SK-N-SH (cell line): ENCODE measurements around the gene SHKBP1. TPM values are rescaled to one million over a fixed set of nuclear protein-coding genes. Genes with fewer than 3 reads are reported as not detected.

Source experiments
- CTCF ChIA-PET: fragments of 300-600, 350-600 bp; formaldehyde crosslinking; extraction: SDS; loops from one replicate; lab custom pipeline; 2021; lab: Yijun Ruan, JAX
- POLR2A ChIA-PET: fragments of 350-600 bp; sonication (Branson Sonifier 250); formaldehyde crosslinking; extraction: SDS; loops from one replicate; lab custom pipeline; 2020; ENCODE audit warnings: antibody characterized with exemption, inconsistent platforms; lab: Yijun Ruan, JAX
- DNase-seq: peaks from one replicate; pipeline ENCODE4 v3.0.0; 2012
- H2AFZ ChIP-seq: fragments of 200-600 bp; sonication (generic); 2 replicates; pipeline ENCODE4 v1.8.1; 2016; ENCODE audit warnings: antibody characterized with exemption, mild to moderate bottlenecking, low read depth
- H3F3A ChIP-seq: fragments of 200-600 bp; sonication (generic); replicated peaks from 2 replicates; pipeline ENCODE3; 2016; ENCODE audit warnings: antibody characterized with exemption, mild to moderate bottlenecking; ENCODE audit not compliant: insufficient read depth
- H3K27ac ChIP-seq, 2 experiments: fragments of 200-500 bp in 1 of 2; fragments of 200-600 bp in 1 of 2; sonication (Bioruptor generic) in 1 of 2; sonication (generic), shearing (Covaris generic) in 1 of 2; 2 replicates each; pipeline versions ENCODE4 v1.5.1 to v1.6.1; 2014 to 2016; ENCODE audit warnings: low read depth in 2 of 2, inconsistent platforms in 1 of 2, low read length in 1 of 2, mild to moderate bottlenecking in 1 of 2, mixed read lengths in 1 of 2
- H3K27me3 ChIP-seq: fragments of 200-600 bp; sonication (generic), shearing (Covaris generic); 2 replicates; pipeline ENCODE4 v1.6.1; 2016; ENCODE audit warnings: mixed run types; ENCODE audit not compliant: insufficient read depth
- H3K36me3 ChIP-seq, 2 experiments: fragments of 200-500 bp in 1 of 2; fragments of 200-600 bp in 1 of 2; sonication (Bioruptor generic) in 1 of 2; sonication (generic) in 1 of 2; replicated peaks in 1 of 2; 2 replicates each; pipeline versions ENCODE3 to v1.5.1; 2014 to 2016; ENCODE audit warnings: low read length in 1 of 2, mild to moderate bottlenecking in 1 of 2; ENCODE audit not compliant: insufficient read depth in 2 of 2, control insufficient read depth in 1 of 2
- H3K4me1 ChIP-seq, 2 experiments: fragments of 200-500 bp in 1 of 2; fragments of 200-600 bp in 1 of 2; sonication (Bioruptor generic) in 1 of 2; sonication (generic), shearing (Covaris generic) in 1 of 2; 2 replicates each; pipeline versions ENCODE4 v1.5.1 to v1.6.1; 2014 to 2016; ENCODE audit warnings: low read depth in 1 of 2, low read length in 1 of 2, mixed run types in 1 of 2; ENCODE audit not compliant: insufficient read depth in 2 of 2, control insufficient read depth in 1 of 2
- H3K4me2 ChIP-seq: fragments of 200-600 bp; sonication (generic), shearing (Covaris generic); 2 replicates; pipeline ENCODE4 v1.6.1; 2017; ENCODE audit warnings: mixed run types
- H3K4me3 ChIP-seq, 2 experiments: fragments of 200-500 bp in 1 of 2; fragments of 200-600 bp in 1 of 2; sonication (Bioruptor generic) in 1 of 2; sonication (generic), shearing (Covaris generic) in 1 of 2; 2 replicates each; pipeline versions ENCODE4 v1.5.1 to v1.8.1; 2014 to 2016; ENCODE audit warnings: low read depth in 2 of 2, inconsistent platforms in 1 of 2, low read length in 1 of 2, mild to moderate bottlenecking in 1 of 2, mixed read lengths in 1 of 2, moderate library complexity in 1 of 2
- H3K79me2 ChIP-seq: fragments of 200-600 bp; sonication (generic); 2 replicates; pipeline ENCODE4 v1.8.1; 2017; ENCODE audit warnings: mild to moderate bottlenecking; ENCODE audit not compliant: insufficient read depth
- H3K9ac ChIP-seq: fragments of 200-600 bp; sonication (generic); 2 replicates; pipeline ENCODE4 v1.6.1; 2017; ENCODE audit warnings: mixed run types
- H3K9me2 ChIP-seq: fragments of 200-600 bp; sonication (generic); 2 replicates; pipeline ENCODE4 v1.6.1; 2017; ENCODE audit warnings: mixed run types
- H3K9me3 ChIP-seq: fragments of 200-600 bp; sonication (generic); 2 replicates; pipeline ENCODE4 v1.6.1; 2017; ENCODE audit warnings: mixed run types, mild to moderate bottlenecking, moderate library complexity
- H4K20me1 ChIP-seq: fragments of 200-600 bp; sonication (generic); 2 replicates; pipeline ENCODE4 v1.6.1; 2017; ENCODE audit warnings: mild to moderate bottlenecking, mixed run types; ENCODE audit not compliant: insufficient read depth
- CHD2 ChIP-seq: fragments of 150-350 bp; IDR thresholded peaks from 2 replicates; pipeline ENCODE4 v1.6.1; 2018; ENCODE audit warnings: low read length; ENCODE audit not compliant: partially characterized antibody
- EZH2phosphoT487 ChIP-seq: fragments of 200-600 bp; sonication (generic); IDR thresholded peaks from 2 replicates; pipeline ENCODE4 v1.6.1; 2017; ENCODE audit warnings: low read depth, mixed run types, mild to moderate bottlenecking, antibody characterized with exemption, moderate library complexity, borderline replicate concordance
- GABPA ChIP-seq: IDR thresholded peaks from 2 replicates; pipeline ENCODE4 v1.4.0; 2012; ENCODE audit warnings: low read depth, mild to moderate bottlenecking
- GATA2 ChIP-seq: sonication (generic); formaldehyde crosslinking; IDR thresholded peaks from 2 replicates; pipeline ENCODE4 v1.5.0; 2020; ENCODE audit warnings: mild to moderate bottlenecking, missing genetic modification reagents
- JUND ChIP-seq: IDR thresholded peaks from 2 replicates; pipeline ENCODE4 v1.4.0; 2012
- MAX ChIP-seq: IDR thresholded peaks from 2 replicates; pipeline ENCODE4 v1.4.0; 2012; ENCODE audit warnings: low read depth
- MEF2A ChIP-seq: IDR thresholded peaks from 2 replicates; pipeline ENCODE4 v1.4.0; 2012; ENCODE audit warnings: low read depth, borderline replicate concordance
- MXI1 ChIP-seq: IDR thresholded peaks from 2 replicates; pipeline ENCODE4 v1.6.1; 2012; ENCODE audit warnings: mild to moderate bottlenecking, low read depth, low read length, improper control_type of control experiment
- NRF1 ChIP-seq: IDR thresholded peaks from 2 replicates; pipeline ENCODE4 v1.6.1; 2012; ENCODE audit warnings: low read depth, mild to moderate bottlenecking, low read length
- PBX3 ChIP-seq: IDR thresholded peaks from 2 replicates; pipeline ENCODE4; 2012
- POLR2AphosphoS5 ChIP-seq: IDR thresholded peaks from 2 replicates; pipeline ENCODE4 v1.6.1; 2012; ENCODE audit warnings: low read depth, low read length
- RAD21 ChIP-seq: IDR thresholded peaks from 2 replicates; pipeline ENCODE4 v1.6.1; 2012; ENCODE audit warnings: mild to moderate bottlenecking, low read length
- RCOR1 ChIP-seq: fragments of 150-350 bp; IDR thresholded peaks from 2 replicates; pipeline ENCODE4 v1.6.1; 2017; ENCODE audit warnings: antibody characterized with exemption, low read length
- RFX5 ChIP-seq: IDR thresholded peaks from 2 replicates; pipeline ENCODE4 v1.6.1; 2012; ENCODE audit warnings: mild to moderate bottlenecking, improper control_type of control experiment, low read length
- SIN3A ChIP-seq: IDR thresholded peaks from 2 replicates; pipeline ENCODE4 v1.6.1; 2012; ENCODE audit warnings: low read depth, mild to moderate bottlenecking, low read length, moderate library complexity, borderline replicate concordance
- SMC3 ChIP-seq: IDR thresholded peaks from 2 replicates; pipeline ENCODE4 v1.6.1; 2012; ENCODE audit warnings: low read depth, low read length, improper control_type of control experiment
- TAF1 ChIP-seq: IDR thresholded peaks from 2 replicates; pipeline ENCODE4 v1.6.1; 2012; ENCODE audit warnings: low read depth, mild to moderate bottlenecking, low read length, moderate library complexity, borderline replicate concordance
- TCF12 ChIP-seq: IDR thresholded peaks from 2 replicates; pipeline ENCODE4 v1.4.0; 2012
- USF2 ChIP-seq: fragments of 150-350 bp; IDR thresholded peaks from 2 replicates; pipeline ENCODE4 v1.6.1; 2017; ENCODE audit warnings: antibody characterized with exemption, low read length, low read depth, borderline replicate concordance
- YY1 ChIP-seq: IDR thresholded peaks from 2 replicates; pipeline ENCODE4 v1.4.0; 2012; ENCODE audit warnings: low read depth, mild to moderate bottlenecking
- ZBTB33 ChIP-seq: IDR thresholded peaks from 2 replicates; pipeline ENCODE4 v1.4.0; 2012; ENCODE audit warnings: low read depth, borderline replicate concordance
- WGBS: methylation state at CpG from one replicate; pipeline ENCODE4 v1.1.6; 2017; ENCODE audit warnings: low lambda C conversion rate; 5-methylcytosine and 5-hydroxymethylcytosine counted together
- polyA plus RNA-seq, 3 experiments: library from polyadenylated mRNA; depleted of rRNA; stranded (reverse); fragments of >200 nt; gene quantifications; 2 replicates each; pipeline ENCODE4 v1.2.3, GENCODE V29; 2012
- TF ChIP-seq, protein P1 (sequence below): fragments of 150-350 bp; IDR thresholded peaks from 2 replicates; pipeline ENCODE4 v1.6.1; 2016; ENCODE audit warnings: mild to moderate bottlenecking, low read depth, low read length
- TF ChIP-seq, protein P2 (sequence below): IDR thresholded peaks from 2 replicates; pipeline ENCODE4 v1.6.1; 2012; ENCODE audit warnings: mild to moderate bottlenecking, low read depth, low read length, moderate library complexity

SHKBP1 gene
- polyA plus RNA-seq, 1 of the 3 experiments (the other 2 are of a cell fraction) = 62.7 TPM

DNA sequence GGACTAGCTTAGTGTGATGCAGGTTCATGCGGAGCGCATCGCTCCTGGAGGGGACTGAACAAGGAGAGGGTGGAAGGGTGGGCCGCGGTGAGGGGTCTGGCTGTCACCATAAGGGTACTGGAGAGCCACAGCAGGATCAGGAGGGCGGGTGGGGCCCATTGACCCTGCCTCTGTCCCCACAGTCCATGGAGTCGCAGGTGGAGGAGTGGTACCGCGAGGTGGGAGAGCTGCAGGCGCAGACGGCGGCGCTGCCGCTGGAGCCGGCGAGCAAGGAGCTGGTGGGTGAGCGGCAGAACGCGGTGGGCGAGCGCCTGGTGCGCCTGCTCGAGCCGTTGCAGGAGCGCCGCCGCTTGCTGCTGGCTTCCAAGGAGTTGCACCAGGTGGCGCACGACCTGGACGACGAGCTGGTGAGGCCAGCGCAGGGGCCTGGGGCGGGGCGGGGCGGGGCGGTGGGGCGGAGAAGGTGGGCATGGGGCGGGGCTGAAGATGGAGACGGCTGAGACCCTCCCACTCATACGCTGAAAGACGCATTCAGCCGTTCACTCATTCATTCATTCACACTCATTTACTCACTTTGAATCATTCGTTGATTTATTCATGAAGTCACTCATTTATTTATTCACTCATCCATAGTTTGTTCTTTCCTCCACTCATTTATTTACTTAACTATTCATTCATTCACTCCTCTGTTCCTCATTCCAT is 27.5 kb upstream of the SHKBP1 start:
- H3F3A ChIP-seq = peaks cover 5% of the 10 kb centered on the region
- no peak overlapping the region for H3K27ac ChIP-seq
- H3K4me3 ChIP-seq = peak overlapping the region in 1 of 2 experiments; percentile 10; a peak in 2 of 4 replicates
- H3K79me2 ChIP-seq = no peaks in the 10 kb centered on the region
- no peaks in the 10 kb centered on the region for H3K9me2 ChIP-seq
- H3K4me1 ChIP-seq = peaks cover 3 to 4% of the 10 kb centered on the region in 2 experiments; a peak in 1 of 4 replicates
- H3K9ac ChIP-seq = no peak overlapping the region
- 0 out of 2 replicates have a peak overlapping the region, but pooled peaks have one; percentile 32 for H2AFZ ChIP-seq
- H4K20me1 ChIP-seq = no peaks in the 10 kb centered on the region
- DNase-seq = peak; percentile 95
- H3K4me2 ChIP-seq = peak overlapping the region; percentile 54; the same call in 1 of the 2 replicates
- H3K36me3 ChIP-seq = no peaks in the 10 kb centered on the region
- H3K27me3 ChIP-seq = no peaks in the 10 kb centered on the region
- CTCF ChIA-PET = interaction anchor here (0.7 to 3.0 kb wide), 21 partner anchors 8 to 244 kb away, joined by 3 to 28 read pairs (median 4); partner anchors contain the start of genes LTBP4 and SPTBN4
- H3K9me3 ChIP-seq = no peaks in the 10 kb centered on the region
- WGBS = 18% methylated on average over 22 of the region's 43 CpGs
- POLR2A ChIA-PET = no interaction called here
- TF ChIP-seq MEF2A (no peak), JUND (no peak), MAX (no peak), RFX5 (no peak), RAD21 (peak; percentile 50), GABPA (no peak), TAF1 (no peak), GATA2 (no peak), SMC3 (peak; percentile 57), MXI1 (no peak), PBX3 (no peak), POLR2AphosphoS5 (no peak), SIN3A (no peak), USF2 (no peak), NRF1 (peak; percentile 61), ZBTB33 (no peak), TCF12 (no peak), YY1 (no peak), CHD2 (no peak), EZH2phosphoT487 (no peak), RCOR1 (no peak)
- TF ChIP-seq, protein P1, sequence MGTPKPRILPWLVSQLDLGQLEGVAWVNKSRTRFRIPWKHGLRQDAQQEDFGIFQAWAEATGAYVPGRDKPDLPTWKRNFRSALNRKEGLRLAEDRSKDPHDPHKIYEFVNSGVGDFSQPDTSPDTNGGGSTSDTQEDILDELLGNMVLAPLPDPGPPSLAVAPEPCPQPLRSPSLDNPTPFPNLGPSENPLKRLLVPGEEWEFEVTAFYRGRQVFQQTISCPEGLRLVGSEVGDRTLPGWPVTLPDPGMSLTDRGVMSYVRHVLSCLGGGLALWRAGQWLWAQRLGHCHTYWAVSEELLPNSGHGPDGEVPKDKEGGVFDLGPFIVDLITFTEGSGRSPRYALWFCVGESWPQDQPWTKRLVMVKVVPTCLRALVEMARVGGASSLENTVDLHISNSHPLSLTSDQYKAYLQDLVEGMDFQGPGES = no peak
- TF ChIP-seq, protein P2, sequence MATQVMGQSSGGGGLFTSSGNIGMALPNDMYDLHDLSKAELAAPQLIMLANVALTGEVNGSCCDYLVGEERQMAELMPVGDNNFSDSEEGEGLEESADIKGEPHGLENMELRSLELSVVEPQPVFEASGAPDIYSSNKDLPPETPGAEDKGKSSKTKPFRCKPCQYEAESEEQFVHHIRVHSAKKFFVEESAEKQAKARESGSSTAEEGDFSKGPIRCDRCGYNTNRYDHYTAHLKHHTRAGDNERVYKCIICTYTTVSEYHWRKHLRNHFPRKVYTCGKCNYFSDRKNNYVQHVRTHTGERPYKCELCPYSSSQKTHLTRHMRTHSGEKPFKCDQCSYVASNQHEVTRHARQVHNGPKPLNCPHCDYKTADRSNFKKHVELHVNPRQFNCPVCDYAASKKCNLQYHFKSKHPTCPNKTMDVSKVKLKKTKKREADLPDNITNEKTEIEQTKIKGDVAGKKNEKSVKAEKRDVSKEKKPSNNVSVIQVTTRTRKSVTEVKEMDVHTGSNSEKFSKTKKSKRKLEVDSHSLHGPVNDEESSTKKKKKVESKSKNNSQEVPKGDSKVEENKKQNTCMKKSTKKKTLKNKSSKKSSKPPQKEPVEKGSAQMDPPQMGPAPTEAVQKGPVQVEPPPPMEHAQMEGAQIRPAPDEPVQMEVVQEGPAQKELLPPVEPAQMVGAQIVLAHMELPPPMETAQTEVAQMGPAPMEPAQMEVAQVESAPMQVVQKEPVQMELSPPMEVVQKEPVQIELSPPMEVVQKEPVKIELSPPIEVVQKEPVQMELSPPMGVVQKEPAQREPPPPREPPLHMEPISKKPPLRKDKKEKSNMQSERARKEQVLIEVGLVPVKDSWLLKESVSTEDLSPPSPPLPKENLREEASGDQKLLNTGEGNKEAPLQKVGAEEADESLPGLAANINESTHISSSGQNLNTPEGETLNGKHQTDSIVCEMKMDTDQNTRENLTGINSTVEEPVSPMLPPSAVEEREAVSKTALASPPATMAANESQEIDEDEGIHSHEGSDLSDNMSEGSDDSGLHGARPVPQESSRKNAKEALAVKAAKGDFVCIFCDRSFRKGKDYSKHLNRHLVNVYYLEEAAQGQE = no peak
